Body of pancreas (tissue), 4 donors: ENCODE data around the gene SAMD3.

ENCODE experiments used
- CTCF ChIP-seq, 7 experiments: fragments of 450-650 bp in 4 of 7; fragments of 200-600 bp in 3 of 7; sonication (generic) in 3 of 7; IDR thresholded peaks; one replicate each; pipeline ENCODE4 v1.5.1; 2016 to 2019; ENCODE audit warnings: antibody characterized with exemption in 7 of 7
- POLR2A ChIP-seq, 3 donors: fragments of 450-650 bp; IDR thresholded peaks; one replicate each; pipeline ENCODE4 v1.6.1; 2016; ENCODE audit warnings: antibody characterized with exemption in 3 of 3, mild to moderate bottlenecking in 2 of 3

GRCh38 chr6:130222775-130223174 lies at the start of gene SAMD3:
- no peak for TF ChIP-seq POLR2A (IDR thresholded peaks at IDR 0.05)
- TF ChIP-seq CTCF (IDR thresholded peaks at IDR 0.05), result no peak
